ENCODE measurements around the gene ITGB3. TPM values are rescaled to one million over a fixed set of nuclear protein-coding genes. Genes with fewer than 3 reads are reported as not detected.

Gene ITGB3
- total and polyA plus RNA-seq, 9 of the 15 experiments (the other 6 are each of a cell fraction or from before 2014, with no cell fraction given), result 0.08 to 2.6 (median 0.62) TPM; not detected in 1

DNA sequence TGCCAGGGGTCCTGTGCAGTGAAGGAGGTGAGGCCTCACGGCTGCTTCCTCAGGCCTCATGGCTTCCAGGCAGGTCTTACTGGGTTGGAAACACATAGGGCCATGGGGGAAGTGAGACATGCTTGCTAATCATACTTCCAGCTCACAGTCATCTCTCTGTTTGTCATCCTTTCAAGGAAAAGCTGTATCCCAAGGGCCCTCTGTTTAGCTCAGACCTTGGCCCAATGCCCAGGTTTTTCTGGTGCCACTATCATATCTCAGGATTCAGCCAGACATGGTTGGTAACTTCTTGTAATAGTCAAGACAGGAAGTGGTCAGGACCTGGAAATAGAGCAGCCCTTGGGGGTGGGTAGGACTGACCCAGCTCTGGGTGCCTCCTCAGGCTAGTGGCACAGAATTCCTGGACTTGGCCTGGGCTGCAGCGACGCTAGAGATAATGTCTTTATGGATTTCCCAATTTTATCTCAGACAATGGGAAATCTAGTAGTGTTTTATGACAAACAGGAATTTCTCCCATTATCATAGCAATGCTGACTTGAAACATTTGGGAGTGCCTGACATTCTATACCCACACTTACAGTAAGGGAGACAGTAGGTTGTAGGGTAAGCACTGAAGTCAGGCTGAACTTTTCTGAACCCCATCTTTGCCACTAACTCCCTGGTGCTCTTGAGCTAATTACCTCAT is 13.5 kb upstream of the ITGB3 start (continued):
- TF ChIP-seq, protein P1, sequence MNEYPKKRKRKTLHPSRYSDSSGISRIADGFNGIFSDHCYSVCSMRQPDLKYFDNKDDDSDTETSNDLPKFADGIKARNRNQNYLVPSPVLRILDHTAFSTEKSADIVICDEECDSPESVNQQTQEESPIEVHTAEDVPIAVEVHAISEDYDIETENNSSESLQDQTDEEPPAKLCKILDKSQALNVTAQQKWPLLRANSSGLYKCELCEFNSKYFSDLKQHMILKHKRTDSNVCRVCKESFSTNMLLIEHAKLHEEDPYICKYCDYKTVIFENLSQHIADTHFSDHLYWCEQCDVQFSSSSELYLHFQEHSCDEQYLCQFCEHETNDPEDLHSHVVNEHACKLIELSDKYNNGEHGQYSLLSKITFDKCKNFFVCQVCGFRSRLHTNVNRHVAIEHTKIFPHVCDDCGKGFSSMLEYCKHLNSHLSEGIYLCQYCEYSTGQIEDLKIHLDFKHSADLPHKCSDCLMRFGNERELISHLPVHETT (CRISPR knock-in tag; conservative IDR thresholded peaks at IDR 0.05 in 1 of 2, IDR thresholded peaks at IDR 0.05 in 1 of 2), result peak in 1 of 2 experiments; percentile 74; a peak in 2 of 4 replicates
- TF ChIP-seq SMARCC2 (IDR thresholded peaks at IDR 0.05; ENCODE audit: low read depth) (peak; percentile 63; the same call in 1 of the 2 replicates), MEF2A (IDR thresholded peaks at IDR 0.05; ENCODE audit: control insufficient read depth, low read depth, low read length) (peak; percentile 44; the same call in 1 of the 2 replicates), HNRNPH1 (optimal IDR thresholded peaks at IDR 0.05; ENCODE audit: low read depth, low read length) (no peak), BRF1 (IDR thresholded peaks at IDR 0.05; ENCODE audit: borderline replicate concordance, extremely low read depth, insufficient read length) (no peak), FOSL1 (tag; conservative IDR thresholded peaks at IDR 0.05) (peak; percentile 74), NFE2 (IDR thresholded peaks at IDR 0.05; ENCODE audit: low read depth) (0 out of 2 replicates have a peak, but pooled peaks have one; percentile 1), ATF7 (IDR thresholded peaks at IDR 0.05) (peak; percentile 48; the same call in 1 of the 2 replicates), ZNF316 (IDR thresholded peaks at IDR 0.05) (no peak), ELF1 (tag; IDR thresholded peaks at IDR 0.05) (peak; percentile 20; the same call in 1 of the 2 replicates), RNF2 (IDR thresholded peaks at IDR 0.05) (no peak), EP400 (IDR thresholded peaks at IDR 0.05) (peak; percentile 43), ARID1B (IDR thresholded peaks at IDR 0.05) (peak; percentile 73)
- TF ChIP-seq, protein P2, sequence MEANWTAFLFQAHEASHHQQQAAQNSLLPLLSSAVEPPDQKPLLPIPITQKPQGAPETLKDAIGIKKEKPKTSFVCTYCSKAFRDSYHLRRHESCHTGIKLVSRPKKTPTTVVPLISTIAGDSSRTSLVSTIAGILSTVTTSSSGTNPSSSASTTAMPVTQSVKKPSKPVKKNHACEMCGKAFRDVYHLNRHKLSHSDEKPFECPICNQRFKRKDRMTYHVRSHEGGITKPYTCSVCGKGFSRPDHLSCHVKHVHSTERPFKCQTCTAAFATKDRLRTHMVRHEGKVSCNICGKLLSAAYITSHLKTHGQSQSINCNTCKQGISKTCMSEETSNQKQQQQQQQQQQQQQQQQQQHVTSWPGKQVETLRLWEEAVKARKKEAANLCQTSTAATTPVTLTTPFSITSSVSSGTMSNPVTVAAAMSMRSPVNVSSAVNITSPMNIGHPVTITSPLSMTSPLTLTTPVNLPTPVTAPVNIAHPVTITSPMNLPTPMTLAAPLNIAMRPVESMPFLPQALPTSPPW (CRISPR knock-in tag; IDR thresholded peaks at IDR 0.05), result peak; percentile 59
- TF ChIP-seq, protein P3, sequence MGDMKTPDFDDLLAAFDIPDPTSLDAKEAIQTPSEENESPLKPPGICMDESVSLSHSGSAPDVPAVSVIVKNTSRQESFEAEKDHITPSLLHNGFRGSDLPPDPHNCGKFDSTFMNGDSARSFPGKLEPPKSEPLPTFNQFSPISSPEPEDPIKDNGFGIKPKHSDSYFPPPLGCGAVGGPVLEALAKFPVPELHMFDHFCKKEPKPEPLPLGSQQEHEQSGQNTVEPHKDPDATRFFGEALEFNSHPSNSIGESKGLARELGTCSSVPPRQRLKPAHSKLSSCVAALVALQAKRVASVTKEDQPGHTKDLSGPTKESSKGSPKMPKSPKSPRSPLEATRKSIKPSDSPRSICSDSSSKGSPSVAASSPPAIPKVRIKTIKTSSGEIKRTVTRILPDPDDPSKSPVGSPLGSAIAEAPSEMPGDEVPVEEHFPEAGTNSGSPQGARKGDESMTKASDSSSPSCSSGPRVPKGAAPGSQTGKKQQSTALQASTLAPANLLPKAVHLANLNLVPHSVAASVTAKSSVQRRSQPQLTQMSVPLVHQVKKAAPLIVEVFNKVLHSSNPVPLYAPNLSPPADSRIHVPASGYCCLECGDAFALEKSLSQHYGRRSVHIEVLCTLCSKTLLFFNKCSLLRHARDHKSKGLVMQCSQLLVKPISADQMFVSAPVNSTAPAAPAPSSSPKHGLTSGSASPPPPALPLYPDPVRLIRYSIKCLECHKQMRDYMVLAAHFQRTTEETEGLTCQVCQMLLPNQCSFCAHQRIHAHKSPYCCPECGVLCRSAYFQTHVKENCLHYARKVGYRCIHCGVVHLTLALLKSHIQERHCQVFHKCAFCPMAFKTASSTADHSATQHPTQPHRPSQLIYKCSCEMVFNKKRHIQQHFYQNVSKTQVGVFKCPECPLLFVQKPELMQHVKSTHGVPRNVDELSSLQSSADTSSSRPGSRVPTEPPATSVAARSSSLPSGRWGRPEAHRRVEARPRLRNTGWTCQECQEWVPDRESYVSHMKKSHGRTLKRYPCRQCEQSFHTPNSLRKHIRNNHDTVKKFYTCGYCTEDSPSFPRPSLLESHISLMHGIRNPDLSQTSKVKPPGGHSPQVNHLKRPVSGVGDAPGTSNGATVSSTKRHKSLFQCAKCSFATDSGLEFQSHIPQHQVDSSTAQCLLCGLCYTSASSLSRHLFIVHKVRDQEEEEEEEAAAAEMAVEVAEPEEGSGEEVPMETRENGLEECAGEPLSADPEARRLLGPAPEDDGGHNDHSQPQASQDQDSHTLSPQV (IDR thresholded peaks at IDR 0.05), result peak; percentile 89
- TF ChIP-seq, protein P4, sequence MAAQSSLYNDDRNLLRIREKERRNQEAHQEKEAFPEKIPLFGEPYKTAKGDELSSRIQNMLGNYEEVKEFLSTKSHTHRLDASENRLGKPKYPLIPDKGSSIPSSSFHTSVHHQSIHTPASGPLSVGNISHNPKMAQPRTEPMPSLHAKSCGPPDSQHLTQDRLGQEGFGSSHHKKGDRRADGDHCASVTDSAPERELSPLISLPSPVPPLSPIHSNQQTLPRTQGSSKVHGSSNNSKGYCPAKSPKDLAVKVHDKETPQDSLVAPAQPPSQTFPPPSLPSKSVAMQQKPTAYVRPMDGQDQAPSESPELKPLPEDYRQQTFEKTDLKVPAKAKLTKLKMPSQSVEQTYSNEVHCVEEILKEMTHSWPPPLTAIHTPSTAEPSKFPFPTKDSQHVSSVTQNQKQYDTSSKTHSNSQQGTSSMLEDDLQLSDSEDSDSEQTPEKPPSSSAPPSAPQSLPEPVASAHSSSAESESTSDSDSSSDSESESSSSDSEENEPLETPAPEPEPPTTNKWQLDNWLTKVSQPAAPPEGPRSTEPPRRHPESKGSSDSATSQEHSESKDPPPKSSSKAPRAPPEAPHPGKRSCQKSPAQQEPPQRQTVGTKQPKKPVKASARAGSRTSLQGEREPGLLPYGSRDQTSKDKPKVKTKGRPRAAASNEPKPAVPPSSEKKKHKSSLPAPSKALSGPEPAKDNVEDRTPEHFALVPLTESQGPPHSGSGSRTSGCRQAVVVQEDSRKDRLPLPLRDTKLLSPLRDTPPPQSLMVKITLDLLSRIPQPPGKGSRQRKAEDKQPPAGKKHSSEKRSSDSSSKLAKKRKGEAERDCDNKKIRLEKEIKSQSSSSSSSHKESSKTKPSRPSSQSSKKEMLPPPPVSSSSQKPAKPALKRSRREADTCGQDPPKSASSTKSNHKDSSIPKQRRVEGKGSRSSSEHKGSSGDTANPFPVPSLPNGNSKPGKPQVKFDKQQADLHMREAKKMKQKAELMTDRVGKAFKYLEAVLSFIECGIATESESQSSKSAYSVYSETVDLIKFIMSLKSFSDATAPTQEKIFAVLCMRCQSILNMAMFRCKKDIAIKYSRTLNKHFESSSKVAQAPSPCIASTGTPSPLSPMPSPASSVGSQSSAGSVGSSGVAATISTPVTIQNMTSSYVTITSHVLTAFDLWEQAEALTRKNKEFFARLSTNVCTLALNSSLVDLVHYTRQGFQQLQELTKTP (IDR thresholded peaks at IDR 0.05; ENCODE audit: low read depth in 1 of 2, partially characterized antibody in 2 of 2), result no peak
